ENCODE measurements around the gene FAM168A.
A peak's percentile ranks its signal among the peaks of the same experiment; 100 is the strongest.

The FAM168A gene

GRCh38 chr11:73632996-73633395 is 35.1 kb upstream of the FAM168A start:
- peaks cover 31% of the 10 kb centered on the region for H3K27me3 ChIP-seq (ENCODE audit: insufficient read depth, low read length)
- no peak overlapping the region for H3K9ac ChIP-seq (ENCODE audit: low read depth, low read length)
- H3K4me3 ChIP-seq (ENCODE audit: low read length), result no peak overlapping the region
- H3K9me3 ChIP-seq (ENCODE audit: insufficient read depth, low read depth, low read length), result no peaks in the 10 kb centered on the region
- H3K27ac ChIP-seq (ENCODE audit: low read length), result no peak overlapping the region
- peaks cover 17% of the 10 kb centered on the region; the same call in 1 of the 2 replicates for H3K4me1 ChIP-seq (ENCODE audit: insufficient read depth, low read length)
- H3K36me3 ChIP-seq (ENCODE audit: insufficient read depth, low read depth, low read length), result no peaks in the 10 kb centered on the region

- no peak overlapping the region for H3K27ac ChIP-seq (ENCODE audit: low read length)
- H3K27me3 ChIP-seq (ENCODE audit: insufficient read depth, low read length), result peaks cover 54% of the 10 kb centered on the region
- peaks cover 17% of the 10 kb centered on the region; the same call in 1 of the 2 replicates for H3K4me1 ChIP-seq (ENCODE audit: insufficient read depth, low read length)
- no peak overlapping the region for H3K4me3 ChIP-seq (ENCODE audit: low read length)
- no peaks in the 10 kb centered on the region for H3K9me3 ChIP-seq (ENCODE audit: insufficient read depth, low read depth, low read length)
- H3K36me3 ChIP-seq (ENCODE audit: insufficient read depth, low read depth, low read length), result no peaks in the 10 kb centered on the region
- H3K9ac ChIP-seq (ENCODE audit: low read depth, low read length), result no peak overlapping the region
These were observed 32.0 kb upstream of the FAM168A start for GRCh38 chr11:73629907-73630306.

GRCh38 chr11:73625696-73626318 is 27.9 kb upstream of the FAM168A start:
- H3K4me1 ChIP-seq (ENCODE audit: insufficient read depth, low read length), result peaks cover 12% of the 10 kb centered on the region; the same call in 1 of the 2 replicates

GRCh38 chr11:73623686-73624085 is 25.8 kb upstream of the FAM168A start:
- H3K4me1 ChIP-seq (ENCODE audit: insufficient read depth, low read length), result peaks cover 6% of the 10 kb centered on the region; the same call in 1 of the 2 replicates
- H3K36me3 ChIP-seq (ENCODE audit: insufficient read depth, low read depth, low read length), result no peaks in the 10 kb centered on the region
- no peak overlapping the region for H3K9ac ChIP-seq (ENCODE audit: low read depth, low read length)
- H3K27me3 ChIP-seq (ENCODE audit: insufficient read depth, low read length), result peaks cover 45% of the 10 kb centered on the region
- H3K9me3 ChIP-seq (ENCODE audit: insufficient read depth, low read depth, low read length), result no peaks in the 10 kb centered on the region
- no peak overlapping the region for H3K27ac ChIP-seq (ENCODE audit: low read length)
- no peak overlapping the region for H3K4me3 ChIP-seq (ENCODE audit: low read length)

More at GRCh38 chr11:73625696-73626318, 27.9 kb upstream of the FAM168A start:
- Histone ChIP-seq H3K9ac (ENCODE audit: low read depth, low read length) (no peak overlapping the region), H3K36me3 (ENCODE audit: insufficient read depth, low read depth, low read length) (no peaks in the 10 kb centered on the region), H3K9me3 (ENCODE audit: insufficient read depth, low read depth, low read length) (no peaks in the 10 kb centered on the region), H3K4me3 (ENCODE audit: low read length) (no peak overlapping the region), H3K27ac (ENCODE audit: low read length) (no peak overlapping the region), H3K27me3 (ENCODE audit: insufficient read depth, low read length) (peaks cover 63% of the 10 kb centered on the region)

GRCh38 chr11:73622926-73623593 is 25.1 kb upstream of the FAM168A start:
- no peak overlapping the region for H3K9ac ChIP-seq (ENCODE audit: low read depth, low read length)

GRCh38 chr11:73614591-73614990 is 16.7 kb upstream of the FAM168A start:
- H3K4me3 ChIP-seq (ENCODE audit: low read length), result no peak overlapping the region
- no peak overlapping the region for H3K9ac ChIP-seq (ENCODE audit: low read depth, low read length)
- no peak overlapping the region for H3K27ac ChIP-seq (ENCODE audit: low read length)
- no peaks in the 10 kb centered on the region for H3K9me3 ChIP-seq (ENCODE audit: insufficient read depth, low read depth, low read length)
- no peaks in the 10 kb centered on the region for H3K27me3 ChIP-seq (ENCODE audit: insufficient read depth, low read length)
- no peaks in the 10 kb centered on the region for H3K36me3 ChIP-seq (ENCODE audit: insufficient read depth, low read depth, low read length)
- H3K4me1 ChIP-seq (ENCODE audit: insufficient read depth, low read length), result no peaks in the 10 kb centered on the region

More at GRCh38 chr11:73622926-73623593, 25.1 kb upstream of the FAM168A start:
- Histone ChIP-seq H3K4me1 (ENCODE audit: insufficient read depth, low read length) (peaks cover under 1% of the 10 kb centered on the region; the same call in 1 of the 2 replicates), H3K9me3 (ENCODE audit: insufficient read depth, low read depth, low read length) (no peaks in the 10 kb centered on the region), H3K36me3 (ENCODE audit: insufficient read depth, low read depth, low read length) (no peaks in the 10 kb centered on the region), H3K4me3 (ENCODE audit: low read length) (no peak overlapping the region), H3K27me3 (ENCODE audit: insufficient read depth, low read length) (peaks cover 39% of the 10 kb centered on the region), H3K27ac (ENCODE audit: low read length) (no peak overlapping the region)

- Histone ChIP-seq H3K27ac (ENCODE audit: low read length) (no peak overlapping the region), H3K4me3 (ENCODE audit: low read length) (no peak overlapping the region), H3K9ac (ENCODE audit: low read depth, low read length) (no peak overlapping the region), H3K36me3 (ENCODE audit: insufficient read depth, low read depth, low read length) (no peaks in the 10 kb centered on the region), H3K4me1 (ENCODE audit: insufficient read depth, low read length) (no peaks in the 10 kb centered on the region), H3K27me3 (ENCODE audit: insufficient read depth, low read length) (no peaks in the 10 kb centered on the region), H3K9me3 (ENCODE audit: insufficient read depth, low read depth, low read length) (no peaks in the 10 kb centered on the region)
These were observed 14.8 kb upstream of the FAM168A start for GRCh38 chr11:73612601-73613140.

- peaks cover 7% of the 10 kb centered on the region; the same call in 1 of the 2 replicates for H3K4me1 ChIP-seq (ENCODE audit: insufficient read depth, low read length)
- H3K9me3 ChIP-seq (ENCODE audit: insufficient read depth, low read depth, low read length), result no peaks in the 10 kb centered on the region
- no peaks in the 10 kb centered on the region for H3K27me3 ChIP-seq (ENCODE audit: insufficient read depth, low read length)
- H3K36me3 ChIP-seq (ENCODE audit: insufficient read depth, low read depth, low read length), result no peaks in the 10 kb centered on the region
- peak overlapping the region; percentile 78 for H3K4me3 ChIP-seq (ENCODE audit: low read length)
- H3K9ac ChIP-seq (ENCODE audit: low read depth, low read length), result peak overlapping the region; percentile 90; the same call in 1 of the 2 replicates
- peak overlapping the region; percentile 57 for H3K27ac ChIP-seq (ENCODE audit: low read length)
These were observed 937 bp upstream of the FAM168A start for GRCh38 chr11:73598719-73599379.

- Histone ChIP-seq H3K9me3 (ENCODE audit: insufficient read depth, low read depth, low read length) (no peaks in the 10 kb centered on the region), H3K9ac (ENCODE audit: low read depth, low read length) (peak overlapping the region; percentile 64; the same call in 1 of the 2 replicates), H3K4me3 (ENCODE audit: low read length) (peak overlapping the region; percentile 78), H3K4me1 (ENCODE audit: insufficient read depth, low read length) (peaks cover 7% of the 10 kb centered on the region; the same call in 1 of the 2 replicates), H3K36me3 (ENCODE audit: insufficient read depth, low read depth, low read length) (no peaks in the 10 kb centered on the region), H3K27me3 (ENCODE audit: insufficient read depth, low read length) (no peaks in the 10 kb centered on the region), H3K27ac (ENCODE audit: low read length) (peak overlapping the region; percentile 58)
These were observed 466 bp downstream of the FAM168A start for GRCh38 chr11:73597336-73597955.

GRCh38 chr11:73596547-73596946 is 1.4 kb downstream of the FAM168A start:
- Histone ChIP-seq H3K4me1 (ENCODE audit: insufficient read depth, low read length) (peaks cover 7% of the 10 kb centered on the region; the same call in 1 of the 2 replicates), H3K4me3 (ENCODE audit: low read length) (peak overlapping the region; percentile 78), H3K9me3 (ENCODE audit: insufficient read depth, low read depth, low read length) (no peaks in the 10 kb centered on the region), H3K9ac (ENCODE audit: low read depth, low read length) (no peak overlapping the region; the same call in 1 of the 2 replicates), H3K36me3 (ENCODE audit: insufficient read depth, low read depth, low read length) (no peaks in the 10 kb centered on the region), H3K27ac (ENCODE audit: low read length) (no peak overlapping the region), H3K27me3 (ENCODE audit: insufficient read depth, low read length) (no peaks in the 10 kb centered on the region)

GRCh38 chr11:73592640-73593039 is 5.3 kb downstream of the FAM168A start:
- no peaks in the 10 kb centered on the region for H3K27me3 ChIP-seq (ENCODE audit: insufficient read depth, low read length)
- peaks cover 13% of the 10 kb centered on the region for H3K4me1 ChIP-seq (ENCODE audit: insufficient read depth, low read length)
- no peaks in the 10 kb centered on the region for H3K9me3 ChIP-seq (ENCODE audit: insufficient read depth, low read depth, low read length)
- H3K27ac ChIP-seq (ENCODE audit: low read length), result no peak overlapping the region
- H3K9ac ChIP-seq (ENCODE audit: low read depth, low read length), result no peak overlapping the region
- no peak overlapping the region for H3K4me3 ChIP-seq (ENCODE audit: low read length)
- no peaks in the 10 kb centered on the region for H3K36me3 ChIP-seq (ENCODE audit: insufficient read depth, low read depth, low read length)
